Raji (cell line): ENCODE results near the gene SENP3.

Experiments used
- POLR2A ChIP-seq: IDR thresholded peaks from 2 replicates; pipeline ENCODE4 v1.6.1; 2011; ENCODE audit warnings: low read depth, low read length, control low read depth; ENCODE audit not compliant: insufficient read depth

SENP3 gene

DNA sequence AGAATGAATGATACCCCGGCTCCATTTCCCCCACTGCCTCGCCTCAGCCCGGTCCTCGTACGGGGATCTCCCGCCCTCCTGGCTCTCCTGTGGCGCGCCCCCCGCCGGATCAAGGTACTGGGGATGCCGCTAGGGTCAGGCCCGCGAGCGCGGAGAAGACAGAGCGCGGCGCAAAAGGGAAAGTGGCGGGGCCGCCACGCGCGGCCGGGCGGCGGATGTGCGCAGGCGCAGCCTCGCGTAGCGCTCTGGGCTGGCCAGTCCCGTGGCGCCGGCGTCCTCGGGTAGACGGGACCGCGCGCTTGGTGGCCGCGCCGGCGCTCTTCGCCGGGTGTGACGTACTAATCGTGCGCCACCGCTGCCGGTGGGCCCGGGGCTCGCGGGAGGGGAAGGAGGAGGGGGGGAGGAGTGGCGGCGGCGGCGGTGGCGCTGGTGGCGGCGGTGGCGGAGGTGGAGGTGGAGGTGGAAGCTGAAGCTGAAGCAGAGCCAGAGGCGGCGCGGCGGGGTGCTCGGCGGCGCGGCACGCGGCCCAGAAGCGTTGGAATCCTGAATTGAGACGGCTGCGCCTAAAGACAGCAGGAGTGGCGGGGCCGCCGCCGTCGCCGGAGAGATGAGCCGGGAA is at the start of gene SENP3:
Gene SENP3 (plus strand): TSS at position 331 of the 619 bp plus-strand sequence. CDS start 1,158 bp downstream, outside the sequence.
- peak; percentile 75 for TF ChIP-seq POLR2A

DNA sequence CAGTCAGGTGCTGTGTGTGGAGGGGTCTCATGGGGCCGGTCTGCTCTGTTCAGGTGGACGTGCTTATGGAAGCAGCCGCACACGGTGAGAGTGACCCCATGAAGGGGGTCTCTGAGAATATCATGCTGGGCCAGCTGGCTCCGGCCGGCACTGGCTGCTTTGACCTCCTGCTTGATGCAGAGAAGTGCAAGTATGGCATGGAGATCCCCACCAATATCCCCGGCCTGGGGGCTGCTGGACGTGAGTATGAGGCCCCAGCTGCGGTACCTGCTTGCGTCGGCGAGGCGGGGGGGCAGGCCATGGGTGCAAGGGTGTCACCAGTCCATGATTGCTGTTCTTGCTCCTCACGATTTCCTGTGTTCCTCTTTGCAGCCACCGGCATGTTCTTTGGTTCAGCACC is 49.6 kb upstream of the SENP3 start:
- TF ChIP-seq POLR2A: no peak

DNA sequence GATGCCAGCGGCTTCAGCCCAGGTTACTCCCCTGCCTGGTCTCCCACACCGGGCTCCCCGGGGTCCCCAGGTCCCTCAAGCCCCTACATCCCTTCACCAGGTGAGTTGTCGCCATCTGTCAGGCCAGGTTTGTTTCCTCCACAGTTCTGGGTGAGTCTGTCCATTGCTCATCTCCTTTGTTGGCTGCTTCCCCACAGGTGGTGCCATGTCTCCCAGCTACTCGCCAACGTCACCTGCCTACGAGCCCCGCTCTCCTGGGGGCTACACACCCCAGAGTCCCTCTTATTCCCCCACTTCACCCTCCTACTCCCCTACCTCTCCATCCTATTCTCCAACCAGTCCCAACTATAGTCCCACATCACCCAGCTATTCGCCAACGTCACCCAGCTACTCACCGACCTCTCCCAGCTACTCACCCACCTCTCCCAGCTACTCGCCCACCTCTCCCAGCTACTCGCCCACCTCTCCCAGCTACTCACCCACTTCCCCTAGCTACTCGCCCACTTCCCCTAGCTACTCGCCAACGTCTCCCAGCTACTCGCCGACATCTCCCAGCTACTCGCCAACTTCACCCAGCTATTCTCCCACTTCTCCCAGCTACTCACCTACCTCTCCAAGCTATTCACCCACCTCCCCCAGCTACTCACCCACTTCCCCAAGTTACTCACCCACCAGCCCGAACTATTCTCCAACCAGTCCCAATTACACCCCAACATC is 48.7 kb upstream of the SENP3 start:
- TF ChIP-seq POLR2A: no peak

DNA sequence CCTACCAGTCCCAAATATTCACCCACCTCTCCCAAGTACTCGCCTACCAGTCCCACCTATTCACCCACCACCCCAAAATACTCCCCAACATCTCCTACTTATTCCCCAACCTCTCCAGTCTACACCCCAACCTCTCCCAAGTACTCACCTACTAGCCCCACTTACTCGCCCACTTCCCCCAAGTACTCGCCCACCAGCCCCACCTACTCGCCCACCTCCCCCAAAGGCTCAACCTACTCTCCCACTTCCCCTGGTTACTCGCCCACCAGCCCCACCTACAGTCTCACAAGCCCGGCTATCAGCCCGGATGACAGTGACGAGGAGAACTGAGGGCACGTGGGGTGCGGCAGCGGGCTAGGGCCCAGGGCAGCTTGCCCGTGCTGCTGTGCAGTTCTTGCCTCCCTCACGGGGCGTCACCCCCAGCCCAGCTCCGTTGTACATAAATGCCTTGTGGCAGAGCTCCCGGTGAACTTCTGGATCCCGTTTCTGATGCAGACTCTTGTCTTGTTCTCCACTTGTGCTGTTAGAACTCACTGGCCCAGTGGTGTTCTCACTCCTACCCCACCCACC is 47.8 kb upstream of the SENP3 start:
- TF ChIP-seq POLR2A: no peak

DNA sequence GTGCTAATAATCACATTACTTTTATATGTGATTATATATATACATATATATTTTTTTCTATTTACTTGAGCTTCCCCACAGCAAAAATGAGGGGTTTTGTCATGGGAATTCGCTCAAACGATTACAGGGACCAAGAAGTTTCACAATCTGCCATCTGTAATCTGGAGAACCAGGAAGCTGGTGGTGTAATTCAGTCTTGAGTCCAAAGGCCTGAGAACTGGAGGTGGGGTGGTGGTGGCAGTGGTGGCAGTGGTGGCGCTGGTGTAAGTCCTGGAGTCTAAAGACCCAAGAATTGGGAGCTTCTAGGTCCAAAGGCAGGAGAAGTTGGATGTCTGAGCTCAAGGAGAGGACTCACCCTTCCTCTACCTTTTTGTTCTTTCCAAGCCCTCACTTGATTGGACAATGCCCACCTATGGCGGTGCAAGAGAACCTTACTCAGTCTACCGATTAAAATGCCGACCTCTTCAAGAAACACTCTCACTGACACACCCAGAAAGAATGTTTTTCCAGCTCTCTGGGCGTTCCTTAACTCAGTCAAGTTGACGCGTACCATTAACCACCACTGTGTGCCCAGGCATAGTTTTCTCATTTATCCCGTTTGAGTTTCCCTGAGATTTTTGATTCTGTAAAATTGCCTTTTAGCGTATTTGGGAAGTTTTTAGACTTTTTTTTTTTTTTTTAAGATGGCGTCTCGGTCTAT is 45.7 kb upstream of the SENP3 start:
- TF ChIP-seq POLR2A: no peak

DNA sequence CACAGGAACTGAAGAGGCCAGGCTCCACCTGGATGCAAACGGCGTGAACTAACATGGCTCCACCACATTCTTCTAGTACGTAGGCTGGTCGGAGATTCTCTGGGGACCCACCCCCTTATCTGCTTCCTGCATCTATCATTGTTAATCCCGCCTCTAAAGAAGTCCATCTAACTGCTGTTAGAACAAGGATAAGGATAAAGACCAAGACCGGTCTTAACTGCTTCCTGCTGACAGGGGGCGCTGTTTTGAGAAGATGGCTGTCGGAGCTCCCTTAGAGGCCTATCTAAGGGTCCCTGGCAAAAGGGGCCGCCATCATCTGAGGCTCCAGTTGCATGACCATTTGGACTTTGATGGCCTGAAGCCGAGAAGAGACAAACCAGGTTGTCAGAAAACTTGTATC is 38.7 kb upstream of the SENP3 start:
- TF ChIP-seq POLR2A: no peak

DNA sequence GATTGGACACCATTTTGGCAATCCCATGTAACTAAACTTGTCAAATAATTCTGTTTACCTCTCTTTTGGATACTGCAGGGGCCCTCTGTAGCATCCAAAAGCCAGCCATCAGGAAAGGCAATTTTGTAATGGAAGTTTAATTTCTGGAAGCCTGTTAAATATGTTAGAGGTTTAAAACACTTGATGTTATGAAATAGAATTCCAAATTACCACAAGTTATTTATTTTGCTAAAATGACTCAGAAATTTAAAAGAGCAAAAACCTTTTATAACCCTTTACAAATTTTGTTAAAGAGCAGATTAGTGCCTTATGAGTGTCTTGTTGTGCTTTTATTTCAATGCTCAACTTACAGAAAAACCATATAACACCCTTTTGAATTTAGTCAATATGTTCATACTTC is 32.9 kb upstream of the SENP3 start:
- TF ChIP-seq POLR2A: no peak

DNA sequence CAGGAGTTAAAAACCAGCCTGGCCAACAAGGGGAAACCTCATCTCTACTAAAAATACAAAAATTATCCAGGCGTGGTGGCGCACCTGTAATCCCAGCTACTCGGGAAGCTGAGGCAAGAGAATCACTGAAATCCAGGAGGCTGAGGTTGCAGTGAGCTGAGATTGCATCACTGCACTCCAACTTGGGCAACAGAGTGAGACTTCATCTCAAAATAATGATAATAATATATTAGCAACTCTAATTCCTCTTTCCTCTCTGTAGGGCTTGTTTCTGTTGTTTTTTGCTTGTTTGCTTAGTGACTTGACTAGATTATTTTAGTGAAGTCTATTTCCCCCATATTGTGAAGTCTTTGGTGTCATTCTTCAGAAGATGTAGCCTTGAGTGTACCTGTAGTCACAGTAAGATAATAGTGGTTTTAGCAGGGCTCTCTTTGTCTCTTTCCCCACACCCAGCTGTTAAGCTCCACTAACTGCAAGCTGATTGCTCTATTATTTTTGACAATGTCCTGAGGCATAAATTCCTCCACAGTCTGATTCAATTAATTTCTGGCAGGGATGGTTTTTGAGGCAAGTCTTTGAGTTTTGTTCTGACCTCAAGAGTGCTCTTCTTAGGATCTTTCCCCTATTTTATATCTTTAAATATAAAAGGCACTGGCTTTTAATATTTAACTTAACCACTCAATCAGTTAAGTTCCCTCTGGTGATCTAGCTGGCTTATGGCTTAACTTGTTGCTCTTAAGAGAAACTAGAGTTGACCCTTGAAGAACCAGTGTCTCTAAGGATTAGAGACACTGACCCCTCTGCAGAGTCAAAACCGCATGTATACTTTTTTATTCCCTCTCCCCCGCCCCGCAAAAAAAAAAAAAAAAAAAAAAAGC is 31.5 kb upstream of the SENP3 start:
- no peak for TF ChIP-seq POLR2A

DNA sequence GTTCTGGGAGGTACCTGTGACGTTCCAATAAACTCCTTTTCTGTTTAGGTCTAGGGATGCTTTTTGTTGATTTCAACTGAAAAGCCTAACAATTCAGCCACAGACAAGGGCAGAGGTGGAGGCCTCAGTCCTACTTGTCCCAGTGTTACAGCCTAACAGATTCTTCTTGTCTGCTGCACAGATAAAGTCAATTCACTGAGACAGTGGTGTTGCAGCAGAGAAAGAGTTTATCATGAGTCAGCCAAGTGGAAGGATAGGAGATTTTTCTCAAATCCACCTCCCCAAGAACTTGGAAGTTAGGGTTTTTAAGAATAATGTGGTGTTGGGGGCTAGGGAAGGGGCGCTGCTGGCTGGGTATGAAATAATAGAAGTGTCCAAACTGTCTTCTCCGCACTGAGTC is 23.7 kb upstream of the SENP3 start:
- TF ChIP-seq POLR2A: no peak

DNA sequence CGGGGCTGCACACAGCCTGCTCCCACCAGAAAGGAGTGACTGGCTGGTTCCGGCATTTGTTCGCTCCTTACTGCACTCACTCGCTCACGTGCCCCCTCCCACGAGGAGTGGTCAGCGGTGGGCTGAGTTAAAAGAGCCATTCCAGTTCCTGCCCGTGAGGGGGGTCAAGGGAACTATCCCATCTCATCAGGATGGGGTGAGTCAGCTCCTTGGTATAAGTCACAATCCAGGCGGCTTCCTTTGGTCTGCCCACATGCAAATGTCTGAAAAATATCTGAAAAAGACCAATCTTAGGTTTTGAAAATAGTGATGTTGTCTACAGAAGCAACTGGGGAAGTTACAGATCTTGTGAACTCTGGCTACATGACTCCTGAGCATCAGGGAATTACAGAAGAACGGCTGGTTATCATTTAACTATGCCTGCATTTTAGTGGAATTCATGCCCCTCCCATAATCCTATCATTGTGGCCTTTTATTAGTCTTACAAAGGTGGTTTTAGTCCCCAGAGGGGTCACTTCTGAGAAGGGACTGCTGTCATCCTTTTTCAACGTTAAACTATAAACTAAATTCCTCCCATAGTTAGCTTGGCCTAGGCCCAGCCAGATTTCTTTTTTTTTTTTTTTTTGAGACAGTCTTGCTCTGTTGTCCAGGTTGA is 22.7 kb upstream of the SENP3 start:
- TF ChIP-seq POLR2A: no peak

DNA sequence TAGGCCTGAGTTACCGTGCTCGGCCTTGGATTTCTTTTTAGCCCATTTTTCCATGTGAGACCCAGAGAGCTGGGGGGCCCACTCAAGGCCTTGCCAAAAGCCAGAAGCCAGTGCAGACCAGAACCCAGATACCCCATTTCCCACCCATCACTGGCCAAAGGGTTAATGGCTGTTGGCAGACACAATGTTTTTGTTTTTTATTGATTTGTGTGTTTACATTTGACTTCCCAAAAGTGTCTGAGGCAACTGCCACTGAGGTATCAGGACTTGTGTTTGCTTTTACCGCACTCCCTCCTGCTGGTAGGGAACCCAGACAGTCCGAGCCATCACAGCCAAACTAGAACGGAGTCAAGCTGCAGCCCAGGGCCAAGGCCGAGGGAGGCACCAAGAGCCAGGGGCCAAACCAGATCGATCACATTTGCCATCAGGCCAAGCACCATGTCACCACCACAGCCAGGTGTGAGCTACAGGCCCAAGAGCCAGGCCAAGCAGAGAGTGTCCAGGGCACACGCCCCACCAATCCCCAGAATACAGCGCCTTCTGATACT is 20.6 kb upstream of the SENP3 start:
- no peak for TF ChIP-seq POLR2A

DNA sequence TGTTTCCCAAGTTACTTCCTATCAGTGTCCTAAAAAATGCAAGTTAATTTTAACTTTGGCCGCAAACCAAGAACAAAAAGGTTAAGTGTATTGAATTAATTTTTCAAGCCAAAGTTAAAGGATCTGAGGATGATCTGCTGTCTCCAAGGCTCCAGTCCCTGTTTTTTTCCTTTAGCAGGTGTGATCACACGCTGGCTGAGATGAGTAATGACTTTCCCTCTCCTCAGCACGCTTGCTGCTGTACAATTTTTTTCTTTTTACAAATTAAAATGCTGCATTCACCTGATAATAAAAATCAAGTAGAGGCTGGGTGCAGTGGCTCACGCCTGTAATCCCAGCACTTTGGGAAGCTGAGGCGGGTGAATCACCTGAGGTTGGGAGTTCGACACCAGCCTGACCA is 16.8 kb upstream of the SENP3 start:
- no peak for TF ChIP-seq POLR2A

DNA sequence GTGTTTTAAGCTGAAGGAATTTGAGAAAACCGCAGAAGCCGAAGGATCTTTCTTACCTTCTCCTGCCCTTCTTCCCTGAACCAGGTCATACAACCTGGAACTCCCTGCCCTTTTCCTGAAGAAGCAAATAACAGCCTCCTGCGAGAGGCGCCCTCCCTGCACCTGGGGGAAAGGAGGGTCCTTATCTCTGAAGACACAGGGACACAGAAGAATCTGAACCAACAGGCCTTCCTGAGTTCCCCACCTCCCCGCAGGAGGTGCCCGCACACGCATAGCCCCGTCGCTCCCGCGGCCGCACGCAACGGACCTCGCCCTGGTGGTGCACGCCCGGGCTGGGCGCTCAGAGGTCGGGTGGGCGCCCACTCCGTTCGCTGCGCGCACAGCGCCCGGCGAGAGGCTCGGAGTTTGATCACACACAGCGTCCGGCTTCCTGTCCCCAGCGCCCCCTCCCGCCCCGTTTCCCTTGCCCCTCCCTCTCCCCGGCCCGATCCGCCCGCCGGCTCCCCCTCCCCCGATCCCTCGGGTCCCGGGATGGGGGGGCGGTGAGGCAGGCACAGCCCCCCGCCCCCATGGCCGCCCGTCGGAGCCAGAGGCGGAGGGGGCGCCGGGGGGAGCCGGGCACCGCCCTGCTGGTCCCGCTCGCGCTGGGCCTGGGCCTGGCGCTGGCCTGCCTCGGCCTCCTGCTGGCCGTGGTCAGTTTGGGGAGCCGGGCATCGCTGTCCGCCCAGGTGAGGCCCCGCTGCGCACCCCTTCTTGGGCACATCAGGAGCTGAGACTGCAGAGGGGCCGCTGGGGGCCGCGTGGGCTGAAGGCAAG is 12.9 kb upstream of the SENP3 start, which contains the start of gene TNFSF12:
Gene TNFSF12 (plus strand): TSS at position 474 of the 816 bp plus-strand sequence. CDS start 96 bp downstream, at position 570.
- no peak for TF ChIP-seq POLR2A
